SJSA1 (cell line): ENCODE data around the gene PDE8B. TPM values are rescaled to one million over a fixed set of nuclear protein-coding genes. Genes with fewer than 3 reads are reported as not detected.

ENCODE experiments used
- DNase-seq, 2 experiments: peaks; one replicate each; pipeline ENCODE4 v3.0.0-alpha.2; 2015 to 2020; ENCODE audit warnings: low spot score in 2 of 2, low read depth in 1 of 2
- H3K27ac ChIP-seq: fragments of 250-450 bp; sonication (Bioruptor Pico); 2 replicates; pipeline ENCODE4 v1.5.1; 2020; ENCODE audit warnings: mild to moderate bottlenecking, moderate library complexity
- H3K27me3 ChIP-seq: fragments of 250-450 bp; sonication (Bioruptor Pico); replicated peaks from 2 replicates; pipeline ENCODE4 v1.5.1; 2020; ENCODE audit warnings: mild to moderate bottlenecking, moderate library complexity
- H3K36me3 ChIP-seq: fragments of 250-450 bp; sonication (Bioruptor Pico); 2 replicates; pipeline ENCODE4 v1.5.1; 2020; ENCODE audit warnings: mild to moderate bottlenecking
- H3K4me1 ChIP-seq: fragments of 250-450 bp; sonication (Bioruptor Pico); replicated peaks from 2 replicates; pipeline ENCODE4 v1.6.1; 2021; ENCODE audit warnings: mild to moderate bottlenecking
- H3K4me3 ChIP-seq: fragments of 250-450 bp; sonication (Bioruptor Pico); 2 replicates; pipeline ENCODE4 v1.5.1; 2020; ENCODE audit warnings: mild to moderate bottlenecking
- H3K9me3 ChIP-seq: fragments of 250-450 bp; sonication (Bioruptor Pico); replicated peaks from 2 replicates; pipeline ENCODE4 v1.5.1; 2020; ENCODE audit warnings: mild to moderate bottlenecking
- total RNA-seq: library from RNA; depleted of rRNA; stranded (reverse); fragments of >200 nt; shearing (Covaris generic); gene quantifications from 2 replicates; pipeline ENCODE4 v1.2.3, GENCODE V29; 2014

PDE8B gene
- total RNA-seq, 1 experiment from 2014 or later = not detected

GRCh38 chr5:77318060-77318459 lies 107.6 kb downstream of the PDE8B start:
- no peak overlapping the region for H3K27ac ChIP-seq
- H3K4me3 ChIP-seq = no peak overlapping the region
- no peaks in the 10 kb centered on the region for H3K4me1 ChIP-seq
- no peak for DNase-seq
- H3K36me3 ChIP-seq = no peaks in the 10 kb centered on the region
- H3K27me3 ChIP-seq = no peaks in the 10 kb centered on the region
- H3K9me3 ChIP-seq = no peaks in the 10 kb centered on the region

DNA sequence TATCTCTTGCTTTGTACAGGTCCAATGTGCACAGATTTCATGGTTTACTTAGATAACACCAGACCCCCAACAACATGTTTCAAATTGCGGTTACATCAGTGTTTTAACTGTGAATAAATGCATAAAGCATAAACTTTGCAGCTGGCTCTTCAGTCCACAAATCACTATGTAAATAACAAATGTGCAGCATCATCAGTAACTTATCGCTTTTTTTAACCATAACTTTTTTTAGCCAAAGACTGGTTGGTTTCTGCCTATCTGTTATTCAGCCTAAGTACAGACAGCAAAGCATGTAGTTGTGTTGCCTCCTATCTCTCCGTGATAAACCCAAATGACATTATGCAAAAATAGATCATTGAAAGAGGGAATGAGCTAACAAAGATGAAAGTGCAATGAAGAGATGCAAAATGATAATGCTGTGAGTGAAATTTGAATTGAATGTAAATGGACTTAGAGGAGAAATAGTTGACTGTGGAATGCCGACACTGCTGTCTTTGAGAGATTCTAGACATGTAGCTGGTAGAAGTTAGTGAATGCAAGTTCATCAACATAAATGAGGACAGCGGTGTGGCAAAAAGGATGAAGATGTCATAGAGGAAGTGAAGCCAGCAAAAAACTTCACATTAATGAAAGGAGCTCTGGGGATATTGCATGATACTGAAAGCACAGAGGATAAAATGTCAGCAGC lies 108.8 kb downstream of the PDE8B start:
- Histone ChIP-seq H3K36me3 (no peaks in the 10 kb centered on the region), H3K4me1 (no peaks in the 10 kb centered on the region), H3K4me3 (no peak overlapping the region), H3K9me3 (no peaks in the 10 kb centered on the region), H3K27ac (no peak overlapping the region), H3K27me3 (no peaks in the 10 kb centered on the region)
- no peak for DNase-seq

- Histone ChIP-seq H3K4me3 (no peak overlapping the region), H3K36me3 (no peaks in the 10 kb centered on the region), H3K4me1 (no peaks in the 10 kb centered on the region), H3K9me3 (no peaks in the 10 kb centered on the region), H3K27me3 (no peaks in the 10 kb centered on the region), H3K27ac (no peak overlapping the region)
- DNase-seq = no peak
These were observed 111.4 kb downstream of the PDE8B start for GRCh38 chr5:77321793-77322394.

DNA sequence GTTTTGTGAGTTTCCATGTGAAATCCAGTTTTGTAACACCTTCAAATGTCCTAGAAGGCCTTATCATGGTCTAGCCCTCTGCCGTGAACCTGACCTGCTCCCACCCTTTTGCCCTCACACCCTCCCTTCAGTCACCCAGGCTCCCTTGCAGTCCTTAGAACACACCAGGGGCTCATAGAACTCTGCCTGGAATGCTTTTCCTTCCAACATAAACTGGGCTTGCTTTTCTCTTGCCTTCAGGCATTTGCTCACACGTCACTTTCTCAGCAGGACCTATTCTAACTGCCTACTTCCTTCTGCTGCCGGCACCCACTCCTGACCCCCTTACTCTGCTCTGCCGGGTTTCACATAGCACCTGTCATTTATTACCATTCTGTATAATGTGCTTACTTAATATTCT lies 111.9 kb downstream of the PDE8B start:
- Histone ChIP-seq H3K9me3 (no peaks in the 10 kb centered on the region), H3K4me3 (no peak overlapping the region), H3K36me3 (no peaks in the 10 kb centered on the region), H3K27ac (no peak overlapping the region), H3K27me3 (no peaks in the 10 kb centered on the region), H3K4me1 (no peaks in the 10 kb centered on the region)
- no peak for DNase-seq

DNA sequence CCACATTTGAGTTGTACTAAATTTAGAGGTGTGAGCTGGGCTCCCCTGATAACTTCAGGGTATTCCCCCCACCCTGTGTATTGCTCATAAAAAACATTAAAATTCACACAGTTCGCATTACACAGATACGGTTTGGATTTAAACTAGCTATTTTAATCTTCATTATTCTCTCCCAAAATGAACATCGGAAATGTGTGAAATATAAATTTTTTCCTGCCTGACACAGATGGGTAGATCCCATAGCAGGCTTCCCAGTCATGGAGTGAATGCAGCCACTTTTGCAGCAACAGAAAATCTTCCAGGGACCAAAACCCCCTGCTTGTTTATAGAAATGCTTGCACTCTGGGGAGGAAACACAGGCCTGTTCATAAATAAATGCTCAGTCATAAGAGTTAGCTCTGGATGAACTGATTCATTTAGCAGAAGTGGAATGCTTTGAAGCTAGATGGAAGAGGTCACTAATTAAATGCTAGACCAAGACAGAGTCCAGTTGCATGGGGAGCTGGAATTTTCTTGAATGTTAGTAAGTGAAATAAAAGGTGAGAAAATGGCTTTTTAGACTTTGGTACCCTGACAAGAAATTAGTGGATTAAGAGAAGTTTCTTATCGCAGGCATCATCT lies 115.6 kb downstream of the PDE8B start:
- Histone ChIP-seq H3K27ac (no peak overlapping the region), H3K36me3 (no peaks in the 10 kb centered on the region), H3K4me3 (no peak overlapping the region), H3K27me3 (no peaks in the 10 kb centered on the region), H3K4me1 (no peaks in the 10 kb centered on the region), H3K9me3 (no peaks in the 10 kb centered on the region)
- DNase-seq = no peak

DNA sequence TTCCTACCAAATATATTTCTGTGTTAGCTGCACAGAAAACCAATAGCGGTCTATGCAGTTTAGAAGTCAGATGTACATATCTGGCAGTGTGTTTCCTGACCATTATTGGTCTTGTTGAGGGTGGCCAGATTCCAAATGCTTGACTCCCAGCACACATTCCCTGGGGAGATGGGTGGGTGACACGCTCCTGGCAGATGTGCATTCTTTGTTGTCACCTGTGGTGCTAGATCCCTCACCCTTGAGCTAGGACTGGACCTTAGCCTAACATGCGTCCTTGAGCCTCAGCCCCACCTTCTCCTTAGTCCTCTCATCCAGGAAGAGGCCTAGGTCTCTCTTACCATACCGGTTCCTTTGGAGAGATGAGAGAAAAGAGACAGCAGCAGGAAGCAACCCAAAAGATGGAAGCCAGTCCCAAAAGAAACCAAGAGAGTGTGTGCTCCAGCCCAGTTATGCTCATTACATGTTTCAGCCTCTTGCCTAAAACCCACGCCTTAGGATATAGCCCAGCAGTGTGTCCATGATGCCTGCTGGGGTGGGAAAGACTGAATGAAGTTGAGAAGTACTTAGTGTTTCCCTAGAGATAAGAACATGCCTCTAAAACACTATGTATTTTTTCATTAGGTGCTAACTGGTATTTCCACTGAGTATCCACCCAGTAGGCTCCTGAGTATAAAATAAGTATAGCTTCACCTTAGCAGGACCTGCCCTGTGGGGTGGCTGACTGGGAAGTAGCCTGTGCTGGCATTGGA lies 116.7 kb downstream of the PDE8B start:
- Histone ChIP-seq H3K4me3 (no peak overlapping the region), H3K27ac (no peak overlapping the region), H3K36me3 (no peaks in the 10 kb centered on the region), H3K4me1 (no peaks in the 10 kb centered on the region), H3K27me3 (no peaks in the 10 kb centered on the region), H3K9me3 (no peaks in the 10 kb centered on the region)
- no peak for DNase-seq

GRCh38 chr5:77328930-77329647 lies 118.6 kb downstream of the PDE8B start:
- no peaks in the 10 kb centered on the region for H3K27me3 ChIP-seq
- H3K4me3 ChIP-seq = no peak overlapping the region
- H3K27ac ChIP-seq = no peak overlapping the region
- no peak for DNase-seq
- H3K36me3 ChIP-seq = no peaks in the 10 kb centered on the region
- no peaks in the 10 kb centered on the region for H3K9me3 ChIP-seq
- no peaks in the 10 kb centered on the region for H3K4me1 ChIP-seq

- no peak overlapping the region for H3K4me3 ChIP-seq
- no peak overlapping the region for H3K27ac ChIP-seq
- H3K4me1 ChIP-seq = no peaks in the 10 kb centered on the region
- H3K36me3 ChIP-seq = no peaks in the 10 kb centered on the region
- no peaks in the 10 kb centered on the region for H3K27me3 ChIP-seq
- DNase-seq = no peak
- no peaks in the 10 kb centered on the region for H3K9me3 ChIP-seq
These were observed 119.4 kb downstream of the PDE8B start for GRCh38 chr5:77329664-77330430.

DNA sequence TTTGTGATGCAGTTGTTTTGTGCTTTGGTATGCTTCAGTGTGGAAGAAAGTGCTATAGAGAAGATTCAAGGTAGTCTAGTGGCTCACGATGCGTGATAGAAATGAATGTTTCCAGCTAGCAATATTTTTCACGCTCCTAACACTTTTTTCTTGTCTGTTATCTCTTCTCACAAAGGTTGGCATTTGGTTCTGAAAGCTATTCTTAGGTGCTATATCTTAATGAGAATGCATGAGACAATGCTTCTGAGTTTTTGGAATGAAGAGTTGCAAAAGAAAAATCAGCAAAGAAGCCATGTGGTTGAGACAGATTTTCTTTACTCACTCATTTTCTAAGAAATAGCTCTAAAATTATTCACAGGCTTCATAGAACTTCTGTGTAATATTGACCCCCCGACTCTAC lies 122.6 kb downstream of the PDE8B start:
- no peaks in the 10 kb centered on the region for H3K36me3 ChIP-seq
- H3K4me3 ChIP-seq = no peak overlapping the region
- H3K9me3 ChIP-seq = no peaks in the 10 kb centered on the region
- H3K4me1 ChIP-seq = no peaks in the 10 kb centered on the region
- no peak overlapping the region for H3K27ac ChIP-seq
- no peak for DNase-seq
- no peaks in the 10 kb centered on the region for H3K27me3 ChIP-seq

- no peaks in the 10 kb centered on the region for H3K36me3 ChIP-seq
- H3K9me3 ChIP-seq = no peaks in the 10 kb centered on the region
- DNase-seq = no peak
- H3K4me3 ChIP-seq = no peak overlapping the region
- no peaks in the 10 kb centered on the region for H3K4me1 ChIP-seq
- H3K27me3 ChIP-seq = no peaks in the 10 kb centered on the region
- no peak overlapping the region for H3K27ac ChIP-seq
These were observed 123.1 kb downstream of the PDE8B start for GRCh38 chr5:77333451-77334123.

DNA sequence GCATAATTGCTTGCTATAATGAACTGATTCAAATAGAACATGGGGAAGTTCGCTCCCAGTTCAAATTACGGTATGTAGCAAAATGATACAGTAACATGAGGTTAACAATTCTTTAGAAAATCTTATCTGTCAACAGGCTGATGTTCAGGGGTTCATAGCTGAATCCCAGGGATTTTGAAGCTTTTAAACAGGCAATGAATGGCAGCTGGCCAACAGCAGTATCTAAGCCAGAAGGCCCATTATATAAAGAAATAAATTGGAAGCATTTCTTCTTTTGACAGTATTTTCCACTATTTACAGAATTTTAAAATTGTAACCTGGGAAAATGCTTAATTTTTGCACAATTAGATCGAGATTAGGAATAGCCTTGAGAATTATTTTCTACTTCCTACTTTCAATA lies 126.8 kb downstream of the PDE8B start:
- no peak overlapping the region for H3K4me3 ChIP-seq
- H3K27me3 ChIP-seq = no peaks in the 10 kb centered on the region
- no peaks in the 10 kb centered on the region for H3K9me3 ChIP-seq

GRCh38 chr5:77337686-77338085 lies 127.2 kb downstream of the PDE8B start:
- H3K4me3 ChIP-seq = no peak overlapping the region
- no peaks in the 10 kb centered on the region for H3K9me3 ChIP-seq
- no peak for DNase-seq
- no peaks in the 10 kb centered on the region for H3K4me1 ChIP-seq
- no peaks in the 10 kb centered on the region for H3K27me3 ChIP-seq
- no peaks in the 10 kb centered on the region for H3K36me3 ChIP-seq
- H3K27ac ChIP-seq = no peak overlapping the region

More for the DNA sequence above, 126.8 kb downstream of the PDE8B start:
- Histone ChIP-seq H3K4me1 (no peaks in the 10 kb centered on the region), H3K27ac (no peak overlapping the region), H3K36me3 (no peaks in the 10 kb centered on the region)
- DNase-seq = no peak
